SK-MEL-5 (cell line): ENCODE data around the gene OSBPL5. TPM values are rescaled to one million over a fixed set of nuclear protein-coding genes. Genes with fewer than 3 reads are reported as not detected.
A peak's percentile ranks its signal among the peaks of the same experiment; 100 is the strongest.

ENCODE experiments used
- DNase-seq: peaks from one replicate; pipeline ENCODE4 v3.0.0-alpha.2; 2016; ENCODE audit warnings: low read depth, low spot score
- in situ Hi-C: cut with HindIII; loops from 2 replicates; pipeline ENCODE4 v1.10.0; 2016; ENCODE audit warnings: low sequenced_read_pairs, high pct_unique_total_duplicates, low pct_unique_long_range_greater_than_20kb
- small RNA-seq, 2 experiments: library from RNA; depleted of rRNA; stranded (forward); fragments of <200 nt; gene quantifications; one replicate each; pipeline ENCODE3, GENCODE V24; 2014
- total RNA-seq: library from RNA; depleted of rRNA; stranded (reverse); fragments of >200 nt; shearing (Covaris generic); gene quantifications from 2 replicates; pipeline ENCODE4 v1.2.3, GENCODE V29; 2014; rRNA removed

OSBPL5 gene
- total RNA-seq, 1 experiment from 2014 or later, result 11.7 TPM

- in situ Hi-C loops, result no loop called here
- no peak for DNase-seq
These were observed 118.9 kb downstream of the OSBPL5 start for GRCh38 chr11:3046190-3046589.

DNA sequence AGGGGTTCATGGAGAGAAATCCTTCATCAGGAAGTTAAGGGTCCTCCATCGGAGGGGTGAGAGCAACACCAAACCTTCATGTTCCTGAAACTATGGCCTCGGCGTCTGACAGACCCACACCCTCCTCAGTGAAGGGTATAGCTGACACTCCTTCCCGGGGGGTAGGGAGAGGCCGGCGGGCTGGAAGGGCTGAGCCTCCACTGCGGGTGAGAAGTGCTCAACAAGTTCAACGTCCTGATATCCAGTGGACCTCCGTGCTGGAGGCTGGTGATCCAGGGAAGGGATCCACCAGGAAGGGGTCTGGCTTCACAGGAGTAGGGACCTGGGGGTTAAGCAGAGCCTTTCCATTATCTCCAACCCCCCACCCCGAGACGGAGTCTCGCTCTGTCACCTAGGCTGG lies 120.2 kb downstream of the OSBPL5 start:
- DNase-seq, result no peak
- in situ Hi-C loops, result no loop called here

DNA sequence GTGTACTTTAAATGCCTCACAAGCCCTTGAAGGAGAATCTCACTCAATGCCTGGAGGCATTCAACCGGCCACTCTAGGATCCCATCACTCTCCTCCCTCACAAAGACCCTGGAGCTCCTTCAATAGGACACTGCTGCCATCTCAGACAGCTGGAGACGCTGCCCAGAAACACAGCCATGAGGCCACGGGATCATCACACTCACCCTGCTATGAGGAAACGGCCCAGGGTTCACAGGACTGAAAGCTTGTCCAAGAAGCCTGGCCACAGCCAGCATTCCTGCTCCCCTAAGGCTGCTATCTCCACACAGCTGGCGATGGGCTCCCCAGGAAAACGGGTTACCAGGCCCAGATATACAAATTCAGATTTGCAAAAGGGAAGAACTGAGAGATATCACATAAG lies 121.1 kb downstream of the OSBPL5 start:
- in situ Hi-C loops, result no loop called here
- no peak for DNase-seq

DNA sequence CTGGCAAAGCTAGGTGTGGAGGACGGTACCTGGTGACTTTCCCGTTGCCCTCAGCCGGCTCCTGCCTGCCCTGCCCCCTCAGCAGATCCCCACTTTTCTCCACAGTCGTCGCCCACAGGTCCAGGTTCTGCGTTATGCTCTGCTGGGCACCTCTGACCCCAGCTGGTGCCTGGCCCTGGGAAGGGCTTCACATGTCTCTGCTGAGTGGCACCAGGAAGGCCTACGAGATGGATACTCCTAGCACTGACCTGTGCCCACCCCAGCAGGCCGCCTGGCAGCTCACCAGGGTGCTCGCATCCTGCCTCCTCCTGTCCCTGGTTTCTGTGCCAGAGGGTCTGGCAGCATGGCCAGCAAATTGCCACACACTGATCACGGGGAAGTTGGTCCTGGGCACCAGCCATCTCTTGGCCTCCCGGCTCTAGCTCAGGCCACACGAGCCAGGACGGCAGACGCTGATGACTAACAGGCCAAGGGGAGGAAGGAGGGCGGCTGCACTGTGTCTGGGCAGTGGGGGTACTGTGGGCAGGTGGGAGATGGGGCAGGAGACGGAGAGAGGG lies 121.7 kb downstream of the OSBPL5 start:
- in situ Hi-C loops, result no loop called here
- no peak for DNase-seq

GRCh38 chr11:3042496-3043314 lies 122.4 kb downstream of the OSBPL5 start:
- no peak for DNase-seq
- in situ Hi-C loops, result no loop called here

DNA sequence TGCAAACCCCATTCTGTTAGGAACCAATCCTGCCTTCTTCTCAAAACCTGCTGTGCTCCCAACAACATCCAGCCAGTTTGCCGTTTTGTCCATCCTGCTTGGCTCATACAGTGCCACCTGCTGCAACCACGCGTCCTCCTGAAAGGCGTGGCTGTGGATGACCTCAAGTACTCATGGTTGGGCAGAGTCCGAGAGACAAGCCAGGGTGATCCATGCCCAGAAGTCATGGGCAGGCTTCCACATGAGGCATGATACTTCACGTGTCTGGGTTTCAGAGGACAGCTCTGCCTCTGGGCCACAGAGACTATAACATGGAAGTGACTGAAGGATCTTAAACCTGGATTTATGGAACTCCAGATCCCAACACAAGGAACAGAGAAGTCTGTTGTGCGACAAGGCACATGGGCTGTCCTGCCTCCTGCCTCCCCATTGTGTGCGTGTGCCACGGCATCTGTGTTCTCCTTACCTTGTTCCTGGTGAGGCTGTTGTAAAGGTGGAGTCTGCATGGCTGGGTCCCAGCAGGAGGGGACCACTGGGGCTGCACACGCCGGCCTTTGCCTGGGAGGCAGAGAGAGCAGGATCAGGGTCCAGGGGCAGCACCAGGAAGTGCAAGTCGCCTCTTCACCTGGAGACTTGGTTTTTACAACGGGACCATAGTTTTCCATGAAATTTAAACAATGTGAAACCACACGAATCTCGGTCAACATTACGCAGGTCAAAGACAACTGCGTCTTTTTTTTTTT lies 123.2 kb downstream of the OSBPL5 start:
- in situ Hi-C loops, result no loop called here
- DNase-seq, result no peak

- in situ Hi-C loops, result no loop called here
- DNase-seq, result peak; percentile 93
These were observed 124.2 kb downstream of the OSBPL5 start for GRCh38 chr11:3040881-3041280.

DNA sequence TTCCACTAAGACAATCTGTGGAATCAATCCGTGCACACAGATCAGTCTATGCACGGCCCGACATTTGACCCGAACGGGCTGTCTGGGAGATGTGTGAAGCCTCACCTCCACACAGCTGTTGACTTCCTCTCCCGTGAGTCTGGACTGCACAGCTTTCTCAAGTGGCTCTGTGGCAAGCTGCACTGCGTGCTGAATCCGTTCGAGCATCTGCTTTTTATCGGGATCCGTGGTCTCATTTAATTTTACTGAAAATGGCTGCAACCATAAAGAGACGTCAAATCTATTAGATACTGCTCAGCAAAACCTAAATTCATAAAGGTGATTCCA lies 127.2 kb downstream of the OSBPL5 start:
- DNase-seq, result no peak
- in situ Hi-C loops, result no loop called here

Small RNAs within 50 kb of the gene (small RNA-seq; reads per million reads assigned to genes)
- 0 reads per million in 2 experiments for gene RNU1-91P

Other genes starting within 250 kb of the OSBPL5 start
- 11.1 and 13.1 TPM in 2 replicates for gene PHLDA2, start 235.9 kb downstream of the OSBPL5 start, total RNA-seq
- 203 and 212 TPM in 2 replicates for gene NAP1L4, start 173.0 kb downstream of the OSBPL5 start, total RNA-seq
- gene CARS1, start 107.9 kb downstream of the OSBPL5 start, total RNA-seq, result 103 and 109 TPM in 2 replicates
- gene MRGPRG, start 53.5 kb upstream of the OSBPL5 start, total RNA-seq, result not detected in 2 replicates
- gene MRGPRE, start 67.1 kb upstream of the OSBPL5 start, total RNA-seq, result not detected in 2 replicates
- gene ZNF195, start 213.8 kb upstream of the OSBPL5 start, total RNA-seq, result 23.0 and 28.6 TPM in 2 replicates